B cell (primary cell): ENCODE measurements around the gene DACH1. TPM values are rescaled to one million over a fixed set of nuclear protein-coding genes. Genes with fewer than 3 reads are reported as not detected.

Source experiments
- ATAC-seq: fragments of 200-7000 bp; cut with Tn5 transposase; one replicate; pipeline ENCODE4 v1.10.0; 2021; ENCODE audit warnings: low read depth, mild to moderate bottlenecking, moderate number of reproducible peaks, moderate library complexity
- CTCF ChIA-PET: fragments of 350-600 bp; sonication (Branson Sonifier 250); formaldehyde crosslinking; loops from one replicate; lab custom pipeline; 2021; ENCODE audit warnings: antibody characterized with exemption, inconsistent platforms; lab: Charles Lee
- POLR2A ChIA-PET: fragments of 350-600 bp; sonication (Branson Sonifier 250); formaldehyde crosslinking; loops from one replicate; lab custom pipeline; 2021; ENCODE audit warnings: antibody characterized with exemption; lab: Charles Lee
- DNase-seq: peaks from one replicate; pipeline ENCODE4 v3.0.0; 2013
- H2AFZ ChIP-seq: 2 replicates; pipeline ENCODE4 v1.6.1; 2012; ENCODE audit warnings: mild to moderate bottlenecking, low read depth, low read length; ENCODE audit not compliant: insufficient read depth, poor library complexity, severe bottlenecking
- H3K27ac ChIP-seq, 2 donors: 1 replicate in 1 of 2; 2 replicates in 1 of 2; pipeline ENCODE4 v1.5.1; 2012 to 2013; ENCODE audit warnings: low read length in 2 of 2, mild to moderate bottlenecking in 2 of 2, moderate library complexity in 1 of 2
- H3K27me3 ChIP-seq, 4 experiments: fragments of 200-600 bp in 1 of 4; sonication (generic) in 1 of 4; replicated peaks in 1 of 4; 1 replicate in 2 of 4; 2 replicates in 2 of 4; pipeline versions ENCODE4 v1.6.1 to v1.7.0; 2013 to 2016; ENCODE audit warnings: low read length in 3 of 4, mild to moderate bottlenecking in 2 of 4, mixed read lengths in 1 of 4, moderate library complexity in 1 of 4; ENCODE audit not compliant: insufficient read depth in 4 of 4, control insufficient read depth in 3 of 4; ENCODE audit errors: control extremely low read depth in 1 of 4
- H3K36me3 ChIP-seq, 2 experiments: replicated peaks in 1 of 2; 1 replicate in 1 of 2; 2 replicates in 1 of 2; pipeline versions ENCODE4 v1.6.1 to v1.7.1; 2013; ENCODE audit warnings: low read length in 1 of 2; ENCODE audit not compliant: insufficient read depth in 2 of 2, control insufficient read depth in 1 of 2; ENCODE audit errors: control extremely low read depth in 1 of 2, extremely low read depth in 1 of 2
- H3K4me1 ChIP-seq, 2 donors: fragments of 200-600 bp in 1 of 2; sonication (generic) in 1 of 2; 1 replicate in 1 of 2; 2 replicates in 1 of 2; pipeline versions ENCODE4 v1.5.1 to v1.6.1; 2013 to 2017; ENCODE audit warnings: low read length in 2 of 2; ENCODE audit not compliant: control insufficient read depth in 2 of 2, insufficient read depth in 2 of 2
- H3K4me2 ChIP-seq: replicated peaks from 2 replicates; pipeline ENCODE3; 2012; ENCODE audit warnings: mild to moderate bottlenecking, low read depth, low read length; ENCODE audit not compliant: poor library complexity, severe bottlenecking
- H3K4me3 ChIP-seq, 5 experiments: fragments of 200-600 bp in 1 of 5; sonication (generic) in 1 of 5; 1 replicate in 3 of 5; 2 replicates in 2 of 5; pipeline versions ENCODE4 v1.5.1 to v1.7.0; 2011 to 2016; ENCODE audit warnings: low read length in 4 of 5, mild to moderate bottlenecking in 4 of 5, low read depth in 2 of 5, control low read depth in 1 of 5, moderate library complexity in 1 of 5; ENCODE audit not compliant: insufficient read depth in 1 of 5; ENCODE audit errors: control extremely low read depth in 1 of 5, extremely low read depth in 1 of 5
- H3K79me2 ChIP-seq: fragments of 200-600 bp; sonication (generic); one replicate; pipeline ENCODE4 v1.6.0; 2016; ENCODE audit warnings: low read length; ENCODE audit not compliant: control insufficient read depth, insufficient read depth
- H3K9ac ChIP-seq: fragments of 200-600 bp; sonication (generic); 2 replicates; pipeline ENCODE4 v1.6.1; 2017; ENCODE audit warnings: mild to moderate bottlenecking, low read length, moderate library complexity
- H3K9me3 ChIP-seq, 3 donors: one replicate each; pipeline versions ENCODE4 v1.6.1 to v1.7.1; 2013; ENCODE audit warnings: low read length in 2 of 3; ENCODE audit not compliant: control insufficient read depth in 2 of 3, insufficient read depth in 1 of 3; ENCODE audit errors: control extremely low read depth in 1 of 3
- H4K20me1 ChIP-seq: 2 replicates; pipeline ENCODE4 v1.6.0; 2012; ENCODE audit warnings: mild to moderate bottlenecking, low read length; ENCODE audit not compliant: insufficient read depth, control insufficient read depth, poor library complexity, severe bottlenecking
- H3K27ac Mint-ChIP-seq: one replicate; pipeline ENCODE4 v1.8.0; 2021; ENCODE audit warnings: mixed read lengths
- H3K27me3 Mint-ChIP-seq: one replicate; pipeline ENCODE4 v1.8.0; 2021; ENCODE audit warnings: mixed read lengths
- H3K4me1 Mint-ChIP-seq: one replicate; pipeline ENCODE4 v1.8.0; 2021; ENCODE audit warnings: mixed read lengths
- H3K4me3 Mint-ChIP-seq: one replicate; pipeline ENCODE4 v1.8.0; 2021; ENCODE audit warnings: mixed read lengths
- H3K9me3 Mint-ChIP-seq: one replicate; pipeline ENCODE4 v1.8.0; 2022; ENCODE audit warnings: mixed read lengths; ENCODE audit not compliant: insufficient read depth
- CTCF ChIP-seq: fragments of 200-600 bp; IDR thresholded peaks from one replicate; pipeline ENCODE4 v1.8.0; 2022; ENCODE audit warnings: antibody characterized with exemption, mild to moderate bottlenecking
- EZH2 ChIP-seq: IDR thresholded peaks from 2 replicates; pipeline ENCODE4 v1.6.1; 2012; ENCODE audit warnings: borderline replicate concordance, low read depth, mild to moderate bottlenecking, moderate library complexity, low read length; ENCODE audit not compliant: insufficient read depth, poor library complexity, severe bottlenecking
- WGBS: methylation state at CpG from one replicate; pipeline ENCODE4 v1.1.5; 2013; ENCODE audit warnings: missing lambda C conversion rate; ENCODE audit not compliant: insufficient coverage; 5-methylcytosine and 5-hydroxymethylcytosine counted together
- intact Hi-C: fragments of 100-400 bp; cut with micrococcal nuclease; formaldehyde crosslinking; loops from one replicate; pipeline ENCODE4 v1.10.0; 2022
- polyA plus RNA-seq: library from polyadenylated mRNA; depleted of rRNA; stranded (reverse); fragments of >200 nt; gene quantifications from 2 replicates; pipeline ENCODE4 v1.2.3, GENCODE V29; 2012
- total RNA-seq, 2 donors: library from RNA; stranded (reverse); fragments of 120-200 nt in 1 of 2; gene quantifications; 1 replicate in 1 of 2; 2 replicates in 1 of 2; pipeline versions ENCODE4 v1.2.3 to v1.2.4, GENCODE V29; 2013 to 2022

The DACH1 gene
- total and polyA plus RNA-seq, 2 donors (not counting 1 experiment from before 2014, with no cell fraction given): not detected

- ATAC-seq: no peak
- ChIA-PET CTCF (no interaction called here), POLR2A (no interaction called here)
- Histone ChIP-seq H3K4me2 (no peak overlapping the region), H3K27me3 (no peaks in the 10 kb centered on the region), H3K4me1 (no peaks in the 10 kb centered on the region), H3K9ac (no peak overlapping the region), H3K9me3 (no peaks in the 10 kb centered on the region), H4K20me1 (no peaks in the 10 kb centered on the region), H3K27ac (no peak overlapping the region), H2AFZ (no peak overlapping the region), H3K36me3 (no peaks in the 10 kb centered on the region), H3K79me2 (no peaks in the 10 kb centered on the region), H3K4me3 (no peak overlapping the region)
- TF ChIP-seq CTCF (no peak), EZH2 (no peak)
- Mint-ChIP-seq H3K9me3 (no peaks in the 10 kb centered on the region), H3K4me1 (no peaks in the 10 kb centered on the region), H3K4me3 (no peak overlapping the region), H3K27me3 (no peaks in the 10 kb centered on the region), H3K27ac (no peak overlapping the region)
- DNase-seq: no peak
- WGBS: no CpG with 5 or more reads among the region's 3 CpGs
- intact Hi-C loops: no loop called here
Measured at GRCh38 chr13:71596116-71596515, 270.9 kb downstream of the DACH1 start.

GRCh38 chr13:71593566-71593965, 273.4 kb downstream of the DACH1 start:
- ATAC-seq (no peak), DNase-seq (no peak)
- no peak for TF ChIP-seq EZH2
- TF ChIP-seq CTCF: no peak
- Mint-ChIP-seq H3K27ac (no peak overlapping the region), H3K4me3 (no peak overlapping the region), H3K4me1 (no peaks in the 10 kb centered on the region), H3K9me3 (no peaks in the 10 kb centered on the region), H3K27me3 (no peaks in the 10 kb centered on the region)
- H3K36me3 ChIP-seq: no peaks in the 10 kb centered on the region
- H3K4me2 ChIP-seq: no peak overlapping the region
- no peak overlapping the region for H3K9ac ChIP-seq
- CTCF ChIA-PET: no interaction called here
- no peaks in the 10 kb centered on the region for H3K9me3 ChIP-seq
- H3K4me1 ChIP-seq: no peaks in the 10 kb centered on the region
- H3K27me3 ChIP-seq: no peaks in the 10 kb centered on the region
- POLR2A ChIA-PET: no interaction called here
- no peak overlapping the region for H3K4me3 ChIP-seq
- no peak overlapping the region for H3K27ac ChIP-seq
- H4K20me1 ChIP-seq: no peaks in the 10 kb centered on the region
- intact Hi-C loops: no loop called here
- H2AFZ ChIP-seq: no peak overlapping the region
- no peaks in the 10 kb centered on the region for H3K79me2 ChIP-seq
